Measurements from ENCODE around the gene IRX2.

Gene IRX2

DNA sequence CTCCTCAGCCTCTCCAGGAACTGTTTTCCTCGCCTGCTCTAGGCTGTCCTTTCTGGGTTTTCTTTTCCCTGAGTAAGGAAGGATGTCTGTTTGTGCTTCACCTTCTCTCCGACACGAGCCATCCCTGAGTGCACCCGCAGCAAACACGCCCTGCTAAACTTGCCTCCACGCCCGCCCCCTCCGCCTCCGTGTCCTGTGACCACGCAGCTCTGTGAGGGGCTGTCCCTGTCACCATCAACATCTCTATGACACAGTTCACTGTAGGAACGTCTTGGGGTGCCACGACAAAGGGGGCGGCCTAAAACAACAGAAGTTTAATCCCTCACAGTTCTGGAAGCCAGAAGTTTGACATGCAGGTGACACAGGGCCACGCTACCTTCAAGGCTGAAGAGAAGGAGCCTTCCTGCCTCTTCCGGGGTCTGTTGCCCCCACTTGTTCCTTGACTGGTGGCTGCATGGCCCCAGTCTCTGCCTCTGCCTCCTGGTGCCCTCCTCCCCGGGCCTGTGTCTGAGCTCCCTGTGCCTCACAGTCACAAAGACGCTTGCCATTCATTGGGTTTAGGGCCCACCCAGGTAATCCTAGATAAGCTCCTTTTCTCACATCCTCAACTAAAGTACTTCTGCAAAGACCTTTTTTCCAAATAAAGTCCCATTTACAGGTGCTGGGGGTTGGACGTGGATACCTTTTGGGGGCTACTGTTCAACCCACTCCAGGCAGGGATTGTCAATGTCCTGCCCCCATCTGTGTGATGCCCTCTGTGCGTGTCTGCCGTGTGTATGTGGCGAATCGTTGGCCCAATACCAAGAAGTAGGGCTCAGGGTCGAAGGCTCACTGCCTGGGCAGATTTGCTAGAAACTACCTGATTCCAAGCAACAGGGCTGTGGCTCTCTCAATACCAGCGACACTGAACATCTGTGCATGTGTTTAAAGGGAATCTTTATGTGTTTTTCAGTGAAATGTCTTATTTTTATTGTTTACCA, 39.7 kb downstream of the IRX2 start:
- DNase-seq: no peak

DNA sequence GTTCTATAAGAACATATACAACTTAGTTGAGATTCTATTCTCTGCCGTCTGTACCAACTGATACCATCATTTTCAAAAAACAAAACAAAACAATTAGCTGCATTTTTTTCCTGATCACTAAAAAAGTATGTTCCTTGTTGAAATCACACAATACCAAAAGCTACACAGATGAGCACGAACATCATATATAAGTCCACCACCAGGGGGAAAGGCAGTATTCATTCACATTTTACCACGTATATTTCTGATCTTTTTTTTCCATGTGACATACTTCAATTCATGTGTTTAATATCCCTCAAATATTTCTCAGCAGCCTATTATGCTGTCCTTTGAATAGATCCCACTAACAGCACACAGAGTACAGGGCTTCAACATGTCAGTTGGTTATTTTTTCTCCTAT, 40.6 kb downstream of the IRX2 start:
- DNase-seq: no peak

DNA sequence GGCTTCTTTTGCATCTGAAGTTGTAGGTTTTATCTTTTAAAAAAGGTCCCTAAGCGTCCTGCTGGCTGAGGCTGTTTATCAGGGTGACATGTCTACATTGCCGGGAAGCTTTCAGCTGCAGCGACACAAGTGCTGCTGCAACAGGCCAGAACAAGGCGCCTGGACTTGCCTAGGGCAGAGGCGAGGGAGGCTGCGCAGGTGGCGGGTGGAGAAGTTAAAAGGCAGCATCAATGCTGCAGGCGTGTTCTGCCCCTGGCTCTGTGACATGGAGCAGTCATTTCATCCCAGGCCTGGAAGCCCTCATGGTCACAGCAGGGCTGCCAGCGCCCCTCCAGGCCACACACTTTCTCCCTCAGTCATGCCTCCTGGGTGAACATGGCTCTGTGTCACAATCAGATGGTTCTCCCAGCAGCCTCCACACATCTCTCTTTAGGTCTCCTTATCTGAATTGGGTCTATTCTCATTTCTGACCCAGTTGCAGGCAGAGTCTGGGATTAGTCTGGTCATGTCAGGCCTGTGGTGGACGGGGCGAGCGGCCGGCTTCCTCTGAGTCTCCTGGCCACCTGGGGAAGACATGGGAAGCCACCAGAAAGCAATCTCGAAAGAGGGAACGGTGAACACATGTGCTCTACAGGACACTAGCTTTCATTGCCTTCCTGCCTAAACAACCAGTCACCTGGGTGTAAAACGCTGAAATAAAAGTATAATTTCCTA, 41.3 kb downstream of the IRX2 start:
- DNase-seq: no peak

DNA sequence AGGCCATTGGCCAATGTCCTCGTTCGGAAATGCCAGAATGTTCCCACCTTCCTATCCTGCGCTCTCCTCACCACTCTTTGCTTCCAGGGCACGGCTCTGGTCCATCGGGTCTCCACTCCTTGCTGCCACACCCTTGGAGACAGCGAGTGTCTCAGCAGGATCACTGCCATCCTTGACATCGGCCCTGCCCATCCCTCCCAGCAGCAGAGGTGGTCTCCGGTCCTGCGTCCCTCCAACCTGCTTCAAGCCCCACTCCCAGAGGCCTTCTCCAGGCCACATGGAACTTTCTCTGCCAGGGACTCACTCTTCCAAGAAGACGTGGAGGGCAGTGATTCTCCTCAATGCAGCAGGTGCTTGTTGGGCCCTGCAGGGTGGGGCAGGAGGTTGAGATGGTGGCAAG, 42.7 kb downstream of the IRX2 start:
- no peak for DNase-seq

DNA sequence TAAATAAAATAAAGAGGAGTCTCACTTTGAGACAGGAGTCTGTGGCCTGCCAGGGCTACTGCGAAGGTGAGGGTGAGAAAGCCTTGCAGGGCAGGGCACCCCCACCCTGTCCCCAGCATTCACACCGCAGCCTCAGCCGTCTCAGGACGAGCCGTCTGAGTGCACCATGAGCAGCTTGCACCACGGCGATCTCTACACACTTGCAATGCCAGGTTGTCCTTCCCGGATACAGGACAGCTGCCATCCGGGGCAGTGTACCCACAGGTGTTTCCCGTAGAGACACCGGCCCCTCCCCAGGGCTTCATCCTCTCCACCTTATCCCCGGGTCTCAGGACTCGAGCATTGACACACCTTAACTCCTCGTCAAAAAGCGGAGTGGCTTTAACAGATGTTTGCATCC, 43.3 kb downstream of the IRX2 start:
- no peak for DNase-seq

DNA sequence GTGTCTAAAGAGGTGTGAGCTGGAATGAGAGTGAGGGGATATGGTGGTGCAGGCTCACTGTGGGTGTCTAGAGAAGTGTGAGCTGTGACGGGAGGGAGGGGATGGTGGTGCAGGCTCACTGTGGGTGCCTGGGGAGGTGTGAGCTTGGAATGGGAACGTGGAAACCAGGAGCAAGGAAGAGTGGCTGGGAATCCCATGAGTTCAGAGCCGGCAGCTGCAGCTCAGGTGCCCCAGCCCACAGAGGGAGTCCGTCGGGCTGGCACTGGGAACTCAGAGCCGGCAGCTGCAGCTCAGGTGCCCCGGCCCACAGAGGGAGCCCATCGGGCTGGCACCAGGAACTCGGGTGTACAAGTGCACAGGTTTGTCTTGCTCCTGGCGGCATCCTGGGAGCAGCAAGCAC, 45.6 kb downstream of the IRX2 start:
- DNase-seq: no peak

DNA sequence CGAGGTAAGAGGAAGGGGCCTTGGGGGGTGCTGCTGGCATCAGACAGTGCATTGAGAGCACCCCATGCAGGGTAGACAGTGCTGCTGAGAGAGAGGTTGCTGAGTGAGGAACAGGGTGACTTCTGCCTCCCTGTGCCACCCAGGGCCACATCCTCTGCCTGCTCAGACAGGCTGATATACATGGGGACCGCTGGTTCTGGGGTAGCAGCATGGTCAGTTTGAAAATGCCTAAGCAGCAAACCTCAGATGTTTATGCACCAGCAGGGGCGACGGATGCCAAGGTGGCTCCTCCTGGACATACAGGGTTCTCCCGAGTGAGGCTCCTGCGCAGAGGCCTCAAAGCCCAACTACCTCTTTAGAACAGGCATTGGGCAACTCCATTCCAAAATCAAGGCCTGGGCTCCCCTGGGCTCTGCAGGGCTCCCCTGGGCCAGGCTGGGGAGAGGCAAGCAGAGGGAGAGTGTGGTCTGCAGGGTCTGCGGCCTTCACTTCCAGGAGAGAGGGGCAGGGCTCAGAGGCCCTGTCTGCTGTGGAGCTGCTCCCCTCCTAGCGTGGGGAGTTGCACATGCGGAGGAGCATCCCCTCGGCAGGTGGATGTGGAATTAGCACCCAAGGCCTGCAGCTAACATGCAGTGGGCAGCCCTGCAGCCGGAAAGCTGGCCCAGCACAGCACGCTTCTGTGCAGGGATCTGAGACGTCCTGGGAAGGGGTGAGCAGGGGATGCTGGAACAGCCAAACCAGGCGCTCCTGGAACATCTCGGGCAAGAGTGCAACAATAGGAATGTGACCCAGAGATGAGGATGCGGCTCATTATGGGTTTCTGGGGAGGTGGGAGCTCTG, 46.5 kb downstream of the IRX2 start:
- DNase-seq: no peak

DNA sequence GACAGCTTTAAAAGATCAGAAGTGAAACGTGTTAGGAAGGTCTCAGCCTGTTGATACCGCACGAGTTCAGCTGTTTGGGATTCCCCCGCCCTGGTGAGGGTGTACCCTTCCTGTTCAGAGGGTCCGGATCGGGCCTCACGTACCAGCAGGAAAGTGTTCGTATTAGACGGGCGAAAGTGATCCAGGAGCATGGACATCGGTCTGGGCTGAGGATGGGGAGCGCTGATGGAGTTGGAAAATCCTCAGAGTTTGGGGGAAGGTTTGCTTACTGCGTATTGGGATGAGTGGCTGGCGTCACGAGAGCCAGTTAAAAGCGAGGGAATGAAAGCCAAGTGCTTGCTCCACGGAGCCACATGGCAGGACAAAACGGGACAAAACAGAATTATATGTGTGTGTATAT, 47.4 kb downstream of the IRX2 start:
- no peak for DNase-seq

DNA sequence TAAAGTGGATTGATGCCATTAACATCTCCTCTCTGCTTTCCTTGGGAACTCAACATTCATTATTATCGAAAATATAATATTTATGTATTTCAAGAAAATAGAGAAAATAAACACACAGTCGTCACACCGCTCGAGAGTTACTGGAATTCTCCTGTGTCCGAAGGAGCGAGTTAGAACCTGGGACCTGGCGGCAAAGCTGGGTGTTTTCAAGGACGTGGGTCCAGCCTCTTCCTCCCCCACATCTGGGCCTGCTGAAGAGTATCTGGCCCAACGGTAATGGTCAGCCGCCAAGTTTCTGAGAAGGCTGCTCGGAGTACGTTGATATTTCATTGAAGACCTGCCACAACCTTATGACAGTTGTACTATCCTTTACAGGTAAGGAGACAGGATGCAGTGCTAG, 47.9 kb downstream of the IRX2 start:
- DNase-seq: no peak

DNA sequence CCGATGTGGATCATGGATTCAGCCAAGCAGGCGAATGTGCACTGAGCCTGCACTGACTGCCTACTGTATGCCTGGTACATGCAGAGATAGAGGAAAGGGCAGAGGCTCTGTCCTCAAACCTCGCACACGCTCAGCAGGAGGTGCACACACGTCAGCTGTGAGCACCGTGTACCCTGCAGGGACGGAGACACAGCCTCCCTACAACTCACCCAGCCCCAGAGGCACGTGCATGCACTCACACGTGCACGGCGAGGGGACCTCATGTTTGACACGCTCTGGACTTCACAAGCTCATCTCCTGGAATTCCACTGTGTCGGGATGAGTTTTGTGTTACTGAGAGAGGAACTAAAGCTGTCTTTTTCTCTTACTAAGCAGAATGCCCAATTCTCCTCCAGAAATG, 48.4 kb downstream of the IRX2 start:
- no peak for DNase-seq

DNA sequence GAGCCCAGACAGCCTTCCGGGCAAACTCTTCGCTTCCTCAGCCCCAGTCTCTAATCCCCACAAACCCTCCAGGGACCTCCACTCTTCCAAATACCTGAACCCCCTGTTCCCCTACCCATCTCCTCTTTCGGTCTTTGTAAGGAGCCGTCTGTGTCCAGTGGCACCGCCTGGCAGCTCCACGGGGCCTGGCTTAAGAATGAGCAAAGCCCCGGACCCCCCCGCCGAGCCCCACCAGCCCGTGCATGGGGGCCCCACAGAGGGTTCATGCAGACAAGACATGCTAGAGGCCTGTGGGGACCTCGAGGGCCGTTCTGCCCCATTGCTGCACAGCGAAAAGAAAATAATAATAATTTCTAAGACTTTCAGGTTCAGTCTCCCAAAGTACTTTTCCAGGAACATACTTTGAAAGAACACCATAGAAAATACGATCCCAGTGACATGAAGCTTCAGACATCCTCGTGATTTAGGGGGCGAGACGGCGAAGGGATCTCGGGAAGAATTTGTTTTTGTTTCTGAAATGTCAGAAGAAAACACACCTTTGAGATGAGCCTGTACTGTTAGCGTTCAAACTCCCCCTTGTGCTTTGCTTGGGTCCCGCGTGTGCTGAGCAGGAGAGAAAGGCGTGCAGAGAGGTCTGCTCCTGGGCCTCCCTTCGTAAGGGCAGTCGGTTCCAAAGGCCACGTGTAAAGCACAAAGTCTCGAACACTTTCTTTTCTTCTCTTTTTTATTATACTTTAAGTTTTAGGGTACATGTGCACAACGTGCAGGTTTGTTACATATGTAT, 49.2 kb downstream of the IRX2 start:
- no peak for DNase-seq

DNA sequence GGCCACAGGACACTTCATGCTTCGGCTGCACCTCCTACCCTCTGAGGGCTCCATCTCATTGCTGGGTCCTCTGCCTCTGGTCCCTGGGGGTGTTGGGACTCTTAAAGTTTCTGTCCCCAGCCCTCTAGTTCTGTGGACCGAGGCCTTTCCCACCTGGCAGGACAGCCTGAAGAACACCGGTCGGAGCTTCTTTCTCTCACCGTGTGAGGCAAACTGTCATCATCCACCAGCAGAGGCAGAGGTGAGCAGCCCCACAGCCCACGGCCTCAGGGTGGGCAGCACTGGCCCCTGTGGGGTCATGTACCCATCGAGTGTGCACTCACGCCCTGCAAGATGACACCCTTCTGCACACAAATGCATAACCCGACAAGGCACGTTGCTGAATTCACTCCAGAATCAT, 49.9 kb downstream of the IRX2 start:
- DNase-seq: no peak

DNA sequence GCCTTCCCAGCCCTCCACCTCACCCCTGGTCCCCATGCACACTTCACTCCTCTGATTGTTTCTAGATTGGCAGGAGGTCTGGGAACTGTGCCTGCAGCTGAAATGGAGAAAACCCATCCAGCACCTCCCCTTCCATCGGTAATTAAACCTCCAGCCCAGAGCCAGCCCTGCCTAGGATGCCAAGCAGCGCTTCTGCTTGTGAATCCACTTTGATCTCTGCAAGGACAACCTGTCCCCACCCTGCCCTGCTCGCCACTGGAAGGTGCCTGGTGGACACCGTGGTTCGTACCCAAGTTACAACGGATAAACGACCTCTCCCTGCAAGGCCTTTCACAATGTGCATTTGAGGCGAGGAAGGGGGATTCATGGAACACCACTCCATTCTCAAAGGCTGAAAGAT, 50.6 kb downstream of the IRX2 start:
- no peak for DNase-seq

DNA sequence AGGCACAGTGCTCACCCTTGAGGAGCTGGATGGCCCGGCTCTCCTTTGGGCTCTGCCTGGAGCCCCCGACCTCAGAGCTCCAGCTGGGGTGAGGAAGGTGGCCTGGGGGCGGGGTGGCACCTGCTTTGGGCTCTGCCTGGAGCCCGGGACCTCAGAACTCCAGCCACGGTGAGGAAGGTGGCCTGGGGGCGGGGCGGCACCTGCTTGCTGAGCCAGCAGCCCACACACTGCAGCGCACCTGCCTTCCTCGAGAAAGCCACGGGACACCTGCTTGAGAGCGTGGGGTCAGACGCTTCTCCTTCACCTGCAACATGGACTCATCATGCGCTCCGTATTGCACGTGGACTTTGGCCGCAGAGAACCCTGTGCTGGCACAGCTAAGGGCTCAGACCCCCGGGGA, 51.8 kb downstream of the IRX2 start:
- DNase-seq: no peak

DNA sequence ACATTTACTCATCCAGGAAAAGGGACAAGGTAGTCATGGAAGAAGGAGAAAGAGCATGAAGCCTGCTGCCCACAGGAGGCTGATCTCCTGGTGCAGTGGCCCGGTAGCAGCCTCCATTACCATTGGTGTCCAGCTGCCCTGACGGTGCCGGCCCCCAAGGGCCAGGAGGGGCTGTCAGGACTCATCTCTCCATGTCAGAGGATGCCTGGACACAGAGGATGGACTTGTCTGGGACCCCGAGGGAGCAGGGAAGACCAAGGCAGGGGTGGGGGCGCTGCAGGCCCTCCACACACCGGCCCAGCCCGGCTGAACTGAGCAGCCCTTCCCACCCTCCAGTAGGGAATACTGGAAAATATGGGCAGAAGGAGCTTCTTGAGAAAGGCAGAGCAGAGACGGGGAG, 52.2 kb downstream of the IRX2 start:
- no peak for DNase-seq

DNA sequence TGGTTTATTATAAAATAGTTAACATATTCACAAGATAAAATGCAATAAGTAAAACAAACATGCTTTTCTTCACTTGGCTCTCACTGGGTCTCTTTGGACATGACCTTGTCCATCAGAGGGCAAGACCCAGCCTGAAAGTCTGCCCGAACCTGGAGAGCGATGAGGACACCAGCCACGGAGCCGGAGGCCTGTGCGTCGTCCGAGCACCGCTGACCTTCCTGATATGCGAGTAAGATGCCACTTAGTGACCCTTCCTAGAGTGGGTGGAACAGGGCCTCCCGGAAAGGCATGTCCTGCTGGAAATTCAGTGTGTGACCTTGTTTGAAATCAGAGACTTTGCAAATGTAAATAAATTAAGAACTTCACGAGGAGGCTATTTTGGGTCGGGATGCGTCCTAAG, 52.9 kb downstream of the IRX2 start:
- no peak for DNase-seq

DNA sequence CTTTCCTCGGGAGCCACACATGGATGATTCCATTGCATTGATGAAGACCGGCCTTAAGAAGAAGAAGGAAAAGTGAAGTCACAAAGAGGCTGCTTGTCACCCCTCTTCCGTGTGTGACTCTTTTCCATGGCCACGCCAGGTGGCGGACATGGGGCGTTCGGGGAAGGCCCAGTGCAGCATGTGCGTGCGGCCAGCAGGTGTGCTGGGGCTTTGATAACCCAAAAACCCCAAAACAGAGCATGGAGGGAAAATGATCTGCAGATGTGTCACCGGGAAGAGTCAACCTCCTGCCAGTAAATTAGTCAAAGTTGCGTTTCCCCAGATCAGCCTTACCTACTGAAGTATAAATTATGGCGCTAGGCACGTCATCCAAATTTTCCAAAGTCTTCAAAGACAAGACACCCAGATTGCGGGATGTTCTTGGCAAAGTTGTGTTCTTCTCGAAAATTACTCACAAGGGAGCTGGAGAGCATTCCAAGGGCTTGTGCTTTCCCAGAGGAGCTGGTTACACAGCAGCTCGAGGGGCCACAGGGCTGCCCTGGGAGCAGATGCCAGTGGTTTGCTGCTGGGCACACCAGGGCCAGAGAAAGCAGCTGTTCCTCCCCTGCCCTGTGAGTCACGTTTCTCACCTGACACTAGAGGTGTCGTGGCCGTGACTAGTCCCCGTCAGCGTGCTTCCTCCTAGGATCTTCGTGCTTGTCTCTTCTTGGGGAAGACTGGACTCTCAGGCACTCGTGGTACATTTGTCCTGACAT, 53.9 kb downstream of the IRX2 start:
- DNase-seq: no peak

DNA sequence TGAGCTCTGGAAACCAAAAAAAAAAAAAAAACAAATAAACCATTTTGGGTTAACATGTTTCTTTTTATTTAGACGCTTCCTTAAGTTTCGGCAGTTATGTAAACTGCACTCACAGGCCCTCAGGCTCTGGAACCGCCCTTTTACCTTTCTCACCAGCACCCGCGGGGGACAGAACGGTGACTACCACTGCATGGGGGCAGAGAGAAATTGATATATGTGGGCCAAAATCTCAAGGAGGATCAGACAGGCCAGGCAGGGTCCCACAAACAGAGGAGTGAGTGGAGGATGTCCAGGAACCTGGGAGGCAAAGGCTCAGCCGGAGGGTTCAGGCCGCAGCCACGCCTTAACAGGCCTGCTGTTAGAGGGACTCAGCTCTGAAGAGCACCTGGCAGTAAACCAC, 54.4 kb downstream of the IRX2 start:
- DNase-seq: no peak
